Astrocyte (in vitro differentiated cells and primary cell): Measurements from ENCODE around the gene TMEM63C. TPM values are rescaled to one million over a fixed set of nuclear protein-coding genes. Genes with fewer than 3 reads are reported as not detected.

Experiments used
- DNase-seq: peaks from one replicate; pipeline ENCODE4 v3.0.0-alpha.2; 2010; ENCODE audit warnings: low read depth
- FAIRE-seq: peaks from 2 replicates; lab custom pipeline; 2011; peaks lifted over from hg19 to GRCh38; lab: Jason Lieb, UNC
- H2AFZ ChIP-seq: 2 replicates; pipeline ENCODE4 v1.6.0; 2012; ENCODE audit warnings: low read depth, low read length, inconsistent platforms
- H3K27ac ChIP-seq: 2 replicates; pipeline ENCODE4 v1.5.1; 2011; ENCODE audit warnings: low read depth, low read length, inconsistent platforms
- H3K27me3 ChIP-seq: 2 replicates; pipeline ENCODE4 v1.6.0; 2011; ENCODE audit warnings: low read length, inconsistent platforms; ENCODE audit not compliant: insufficient read depth
- H3K36me3 ChIP-seq: 2 replicates; pipeline ENCODE4 v1.5.1; 2011; ENCODE audit warnings: low read length, inconsistent platforms; ENCODE audit not compliant: insufficient read depth
- H3K4me1 ChIP-seq: 2 replicates; pipeline ENCODE4 v1.5.1; 2011; ENCODE audit warnings: low read length, inconsistent platforms; ENCODE audit not compliant: insufficient read depth
- H3K4me2 ChIP-seq: 2 replicates; pipeline ENCODE4 v1.6.0; 2012; ENCODE audit warnings: low read length, inconsistent platforms
- H3K4me3 ChIP-seq: 2 replicates; pipeline ENCODE4 v1.5.1; 2011; ENCODE audit warnings: low read depth, mild to moderate bottlenecking, low read length, inconsistent platforms; ENCODE audit not compliant: insufficient read depth
- H3K79me2 ChIP-seq: 2 replicates; pipeline ENCODE4 v1.6.0; 2012; ENCODE audit warnings: mild to moderate bottlenecking, low read length, inconsistent platforms; ENCODE audit not compliant: insufficient read depth
- H3K9ac ChIP-seq: 2 replicates; pipeline ENCODE4 v1.6.0; 2012; ENCODE audit warnings: mild to moderate bottlenecking, low read length, inconsistent platforms
- H3K9me3 ChIP-seq: 2 replicates; pipeline ENCODE4 v1.5.1; 2012; ENCODE audit warnings: low read depth, mild to moderate bottlenecking, low read length, inconsistent platforms; ENCODE audit not compliant: insufficient read depth
- H4K20me1 ChIP-seq: 2 replicates; pipeline ENCODE4 v1.6.0; 2012; ENCODE audit warnings: low read length, inconsistent platforms; ENCODE audit not compliant: insufficient read depth
- H3K27ac Mint-ChIP-seq: one replicate; pipeline ENCODE4 v1.8.0; 2021; ENCODE audit warnings: mild to moderate bottlenecking, mixed read lengths; ENCODE audit not compliant: unreplicated experiment
- H3K27me3 Mint-ChIP-seq: one replicate; pipeline ENCODE4 v1.8.0; 2021; ENCODE audit warnings: low read depth, mixed read lengths; ENCODE audit not compliant: unreplicated experiment
- H3K36me3 Mint-ChIP-seq: one replicate; pipeline ENCODE4 v1.8.0; 2021; ENCODE audit warnings: low read depth, mixed read lengths; ENCODE audit not compliant: unreplicated experiment
- H3K4me1 Mint-ChIP-seq: one replicate; pipeline ENCODE4 v1.8.0; 2021; ENCODE audit warnings: low read depth, mixed read lengths; ENCODE audit not compliant: unreplicated experiment
- H3K4me3 Mint-ChIP-seq: one replicate; pipeline ENCODE4 v1.8.0; 2021; ENCODE audit warnings: mild to moderate bottlenecking, moderate library complexity, mixed read lengths; ENCODE audit not compliant: unreplicated experiment
- H3K9me3 Mint-ChIP-seq: one replicate; pipeline ENCODE4 v1.8.0; 2021; ENCODE audit warnings: mild to moderate bottlenecking, mixed read lengths; ENCODE audit not compliant: unreplicated experiment
- EZH2 ChIP-seq: IDR thresholded peaks from 2 replicates; pipeline ENCODE4 v1.6.1; 2012; ENCODE audit warnings: mild to moderate bottlenecking, low read length, inconsistent platforms; ENCODE audit not compliant: insufficient read depth
- total RNA-seq: library from RNA; stranded (reverse); gene quantifications from 2 replicates; pipeline ENCODE4 v1.2.1, GENCODE V29; 2021
- TF ChIP-seq, protein P1 (sequence below): IDR thresholded peaks from 2 replicates; pipeline ENCODE4 v1.5.1; 2011; ENCODE audit warnings: low read depth, mild to moderate bottlenecking, inconsistent platforms, low read length, moderate library complexity; ENCODE audit not compliant: insufficient read depth

Gene TMEM63C
- total RNA-seq, 1 donor from 2014 or later, result 11.3 TPM

DNA sequence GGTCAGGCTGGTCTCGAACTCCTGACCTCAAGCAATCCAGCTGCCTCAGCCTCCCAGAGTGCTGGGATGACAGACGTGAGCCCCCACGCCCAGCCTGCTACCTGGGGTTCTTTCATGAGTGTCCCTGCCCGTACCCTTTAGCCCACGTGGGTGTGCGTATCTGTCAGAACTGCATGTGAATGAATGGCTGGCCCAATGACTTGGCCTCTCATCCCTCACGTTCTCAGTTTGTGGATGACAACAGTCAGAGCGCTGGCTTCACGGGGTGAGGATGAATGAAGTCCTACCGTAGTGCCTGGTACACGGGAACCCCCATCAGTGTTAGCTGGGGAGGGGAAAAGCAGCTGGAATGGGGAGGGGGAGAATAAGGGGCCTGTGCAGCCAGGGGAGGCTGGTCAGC, 23.9 kb upstream of the TMEM63C start:
- peaks cover 29% of the 10 kb centered on the region for H3K27me3 ChIP-seq
- H3K9ac ChIP-seq, result peak overlapping the region; percentile 44
- Mint-ChIP-seq H3K9me3 (no peaks in the 10 kb centered on the region), H3K27me3 (peaks cover 20% of the 10 kb centered on the region), H3K27ac (peak overlapping the region; percentile 62), H3K4me1 (peaks cover 3% of the 10 kb centered on the region), H3K4me3 (no peak overlapping the region), H3K36me3 (no peaks in the 10 kb centered on the region)
- no peak overlapping the region for H3K4me3 ChIP-seq
- FAIRE-seq, result no peak
- DNase-seq, result no peak
- peak overlapping the region; percentile 78 for H3K4me2 ChIP-seq
- H4K20me1 ChIP-seq, result no peaks in the 10 kb centered on the region
- no peaks in the 10 kb centered on the region for H3K9me3 ChIP-seq
- H3K27ac ChIP-seq, result no peak overlapping the region
- peak overlapping the region; percentile 66 for H2AFZ ChIP-seq
- H3K79me2 ChIP-seq, result no peaks in the 10 kb centered on the region
- TF ChIP-seq EZH2, result no peak
- TF ChIP-seq, protein P1, sequence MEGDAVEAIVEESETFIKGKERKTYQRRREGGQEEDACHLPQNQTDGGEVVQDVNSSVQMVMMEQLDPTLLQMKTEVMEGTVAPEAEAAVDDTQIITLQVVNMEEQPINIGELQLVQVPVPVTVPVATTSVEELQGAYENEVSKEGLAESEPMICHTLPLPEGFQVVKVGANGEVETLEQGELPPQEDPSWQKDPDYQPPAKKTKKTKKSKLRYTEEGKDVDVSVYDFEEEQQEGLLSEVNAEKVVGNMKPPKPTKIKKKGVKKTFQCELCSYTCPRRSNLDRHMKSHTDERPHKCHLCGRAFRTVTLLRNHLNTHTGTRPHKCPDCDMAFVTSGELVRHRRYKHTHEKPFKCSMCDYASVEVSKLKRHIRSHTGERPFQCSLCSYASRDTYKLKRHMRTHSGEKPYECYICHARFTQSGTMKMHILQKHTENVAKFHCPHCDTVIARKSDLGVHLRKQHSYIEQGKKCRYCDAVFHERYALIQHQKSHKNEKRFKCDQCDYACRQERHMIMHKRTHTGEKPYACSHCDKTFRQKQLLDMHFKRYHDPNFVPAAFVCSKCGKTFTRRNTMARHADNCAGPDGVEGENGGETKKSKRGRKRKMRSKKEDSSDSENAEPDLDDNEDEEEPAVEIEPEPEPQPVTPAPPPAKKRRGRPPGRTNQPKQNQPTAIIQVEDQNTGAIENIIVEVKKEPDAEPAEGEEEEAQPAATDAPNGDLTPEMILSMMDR, result no peak
- no peaks in the 10 kb centered on the region for H3K36me3 ChIP-seq
- H3K4me1 ChIP-seq, result peaks cover 6% of the 10 kb centered on the region

DNA sequence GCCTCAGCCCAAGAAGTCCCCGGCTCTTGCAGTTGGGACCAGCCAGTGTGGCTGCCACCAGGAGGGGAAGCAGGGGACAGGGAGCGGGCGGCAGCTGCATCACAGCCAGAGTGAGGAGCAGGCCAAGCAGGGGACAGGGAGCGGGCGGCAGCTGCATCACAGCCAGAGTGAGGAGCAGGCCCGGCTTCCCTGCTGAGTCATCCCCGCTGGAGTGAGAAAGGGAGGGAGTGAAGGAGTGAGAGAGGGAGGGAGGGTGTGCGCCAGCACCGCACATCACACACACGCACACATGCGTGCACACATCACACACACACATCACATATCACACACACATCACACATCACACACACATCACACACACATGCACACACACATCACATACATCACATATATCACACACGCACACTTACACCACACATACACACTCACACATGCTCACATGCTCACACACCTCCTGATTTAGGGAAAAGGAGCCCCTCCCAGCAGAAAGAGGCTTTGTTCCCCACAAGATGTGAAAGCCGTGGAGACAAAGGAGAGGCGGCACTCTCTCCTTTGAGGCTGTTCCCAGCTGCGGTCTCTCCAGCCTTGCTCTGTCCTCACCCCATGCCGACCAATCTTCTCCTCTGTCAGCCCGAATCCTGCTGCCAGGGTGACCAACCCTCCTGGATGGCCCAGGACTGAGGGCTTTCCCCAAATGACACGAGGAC, 23.3 kb upstream of the TMEM63C start:
- peak; percentile 66 for DNase-seq
- H3K4me3 Mint-ChIP-seq, result no peak overlapping the region
- peak overlapping the region; percentile 59 for H3K27ac Mint-ChIP-seq

More for the DNA sequence above, 23.3 kb upstream of the TMEM63C start:
- TF ChIP-seq, protein P1, result no peak
- TF ChIP-seq EZH2, result no peak
- H3K4me1 Mint-ChIP-seq, result peaks cover 3% of the 10 kb centered on the region
- H3K36me3 ChIP-seq, result no peaks in the 10 kb centered on the region
- H3K36me3 Mint-ChIP-seq, result no peaks in the 10 kb centered on the region
- no peak overlapping the region for H3K27ac ChIP-seq
- no peaks in the 10 kb centered on the region for H3K9me3 Mint-ChIP-seq
- H3K79me2 ChIP-seq, result no peaks in the 10 kb centered on the region
- H3K4me2 ChIP-seq, result peak overlapping the region; percentile 78
- H4K20me1 ChIP-seq, result no peaks in the 10 kb centered on the region
- peak overlapping the region; percentile 44 for H3K9ac ChIP-seq
- H3K27me3 Mint-ChIP-seq, result peaks cover 20% of the 10 kb centered on the region
- FAIRE-seq, result peak; percentile 76
- H3K9me3 ChIP-seq, result no peaks in the 10 kb centered on the region
- peaks cover 6% of the 10 kb centered on the region for H3K4me1 ChIP-seq
- H3K27me3 ChIP-seq, result peaks cover 25% of the 10 kb centered on the region
- H3K4me3 ChIP-seq, result no peak overlapping the region
- peak overlapping the region; percentile 66 for H2AFZ ChIP-seq
